ENCODE results near the gene RDH8.
"Not testable (repeated sequence)": the region's sequence is repeated elsewhere in the genome, so short reads cannot be mapped to it uniquely, and the experiment has no call there.

The RDH8 gene

DNA sequence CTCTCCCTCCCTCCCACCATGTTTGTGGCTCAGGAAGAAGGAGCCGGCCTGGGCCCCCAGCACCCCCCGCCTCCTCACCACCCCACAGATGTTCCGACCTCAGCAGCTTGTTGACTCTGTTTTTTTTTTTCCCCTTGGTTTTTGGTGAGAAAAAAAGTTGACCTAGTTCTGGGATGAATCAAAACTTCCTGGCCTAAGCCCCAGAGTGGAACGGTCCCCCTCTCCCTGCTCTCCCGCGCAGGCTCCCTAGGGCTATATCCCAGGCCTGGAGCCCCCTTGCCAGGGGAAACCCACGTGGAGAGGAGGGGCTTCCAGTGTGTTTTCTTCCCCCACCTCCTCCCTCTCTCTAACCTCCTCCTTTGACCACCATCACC is 7.0 kb upstream of the RDH8 start:
- peak; percentile 63 for DNase-seq

DNA sequence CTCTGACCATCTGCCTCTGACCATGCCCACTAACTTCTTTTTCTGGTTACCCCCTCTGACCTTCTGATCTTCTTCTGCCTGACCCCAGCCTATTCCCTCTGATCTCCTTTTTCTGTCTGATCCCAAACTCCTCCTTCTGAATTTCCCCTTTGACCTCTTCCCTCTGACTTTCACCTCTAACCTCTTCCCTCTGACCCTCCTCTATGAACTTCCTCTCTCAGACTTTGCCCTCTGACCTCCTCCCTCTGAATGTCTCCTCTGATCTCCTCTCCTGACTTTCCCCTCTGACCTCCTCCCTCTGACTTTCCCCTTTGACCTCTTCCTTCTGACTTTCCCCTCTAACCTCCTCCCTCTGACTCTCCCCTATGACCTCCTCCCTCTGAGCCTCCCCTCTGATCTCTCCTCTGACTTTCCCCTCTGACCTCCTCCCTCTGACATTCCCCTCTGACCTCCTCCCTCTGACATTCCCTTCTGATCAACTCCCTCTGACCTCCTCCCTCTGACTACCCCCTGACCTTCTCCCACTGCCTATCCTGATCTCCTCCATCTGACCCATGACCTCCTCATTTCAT is 6.4 kb upstream of the RDH8 start:
- no peak for DNase-seq

DNA sequence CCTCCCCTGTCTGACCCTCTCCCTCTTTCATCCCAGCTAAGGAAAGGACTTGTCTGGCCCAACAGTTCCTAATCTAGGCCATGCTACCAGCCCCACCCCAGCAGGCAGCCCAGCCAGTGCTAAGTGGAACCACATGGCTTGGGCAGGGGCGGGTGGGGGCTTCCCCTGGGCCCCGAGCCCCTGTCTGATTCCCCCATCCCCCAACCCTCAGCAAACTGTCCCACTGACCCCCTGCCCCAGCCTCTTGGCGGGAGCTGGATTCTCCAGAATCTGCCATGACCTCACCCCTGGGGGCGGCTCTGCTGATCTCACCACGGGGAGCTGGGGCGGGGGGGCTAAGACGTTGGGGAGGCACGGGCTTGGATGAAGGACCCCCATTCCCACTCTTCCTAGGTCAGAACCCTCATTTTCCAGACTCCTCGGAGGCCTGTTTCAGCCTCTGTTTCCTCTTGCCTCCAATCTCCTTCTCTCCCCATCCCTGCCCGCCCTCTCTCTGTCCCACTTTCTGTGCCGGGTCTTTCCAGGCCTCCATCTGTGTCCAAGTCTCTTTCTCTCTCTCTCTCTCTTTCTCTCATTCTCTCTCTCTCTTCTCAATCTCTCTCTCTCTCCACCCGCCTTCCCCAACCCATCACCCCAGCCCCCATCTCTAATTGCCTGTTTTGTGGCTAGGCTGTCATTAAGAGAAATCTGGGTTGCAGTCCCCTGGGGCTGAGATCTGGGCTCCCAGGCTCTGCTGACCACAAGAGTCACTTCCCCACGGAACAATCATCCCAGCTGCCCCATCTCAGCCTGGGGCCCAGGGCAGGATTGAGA is 5.7 kb upstream of the RDH8 start:
- DNase-seq = peak; percentile 62

DNA sequence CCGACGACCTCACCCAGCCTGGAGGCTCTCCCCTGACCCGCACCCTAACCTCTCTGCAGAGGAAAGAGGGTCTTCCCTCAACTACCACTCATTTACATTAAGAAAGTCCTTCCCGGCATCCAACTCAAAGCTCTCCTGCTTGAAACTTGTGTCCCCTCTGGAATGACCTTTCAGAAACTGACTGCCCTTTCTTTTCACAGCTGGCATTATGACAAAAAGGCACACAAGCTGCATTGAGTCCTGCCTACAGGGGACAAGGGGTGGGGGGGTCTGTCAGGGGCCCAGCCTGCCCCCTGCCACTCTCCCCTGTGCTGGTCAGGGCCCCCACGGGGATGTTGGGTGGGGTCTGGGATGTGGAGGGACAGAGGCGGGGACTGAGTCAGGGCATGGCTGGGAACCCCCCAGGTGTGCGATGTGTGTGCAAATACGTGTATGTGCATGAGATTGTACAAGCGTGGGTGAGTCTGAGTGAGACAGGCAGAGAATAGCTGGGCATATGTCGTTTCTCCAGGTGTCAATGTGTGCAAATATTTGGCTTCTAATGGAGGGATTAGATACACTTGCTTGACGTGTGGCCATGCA is 5.0 kb upstream of the RDH8 start:
- DNase-seq = no peak

DNA sequence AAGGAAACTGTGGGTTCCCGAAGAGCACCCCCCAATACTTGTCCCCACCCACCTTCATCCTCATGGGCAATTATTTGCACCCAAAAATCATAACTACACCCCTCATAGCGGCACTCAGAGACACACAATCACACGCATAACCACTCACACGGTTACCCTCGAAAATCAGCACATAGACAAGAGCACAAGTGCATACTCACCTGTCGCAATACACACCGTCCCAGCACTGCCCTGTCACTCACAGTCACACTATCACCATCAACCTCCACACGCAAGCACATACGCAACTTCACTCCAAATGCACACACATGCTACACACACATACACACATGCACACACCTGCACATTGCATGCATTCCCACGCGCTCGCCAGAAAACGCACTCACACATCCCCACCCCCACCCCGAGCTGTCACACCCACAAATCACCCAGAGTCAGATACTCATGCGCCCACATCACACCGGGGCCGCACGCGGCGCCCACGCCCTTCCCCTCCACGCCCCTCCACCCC is 3.5 kb upstream of the RDH8 start:
- no peak for DNase-seq

DNA sequence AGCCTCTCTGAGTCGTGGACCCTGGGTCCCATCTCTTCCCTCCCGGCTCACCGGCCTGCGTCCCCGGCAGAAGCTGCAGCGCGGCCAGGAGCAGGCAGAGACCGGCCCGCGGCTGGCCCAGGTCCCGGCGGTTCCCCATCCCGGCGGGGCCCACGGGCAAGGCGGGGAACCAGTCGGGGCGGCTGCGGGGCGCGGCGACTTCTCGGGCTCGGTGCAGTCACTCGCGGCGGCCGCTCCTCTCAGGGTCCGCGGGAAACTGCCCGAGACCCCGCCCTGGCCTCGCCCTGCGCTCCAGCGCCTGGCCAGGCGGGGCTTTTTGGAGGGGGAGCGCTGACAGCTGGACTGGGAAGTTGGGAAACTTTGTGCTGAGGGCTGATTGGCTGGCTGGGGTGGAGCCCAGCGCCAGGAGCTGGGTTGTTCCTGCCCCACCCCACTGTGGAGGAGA is 3.0 kb upstream of the RDH8 start, which contains the start of gene COL5A3:
Gene COL5A3, minus strand, starts transcription at position 258 of the 445 bp plus-strand sequence. Its CDS starts 119 bp downstream, at position 139.
- DNase-seq = no peak

DNA sequence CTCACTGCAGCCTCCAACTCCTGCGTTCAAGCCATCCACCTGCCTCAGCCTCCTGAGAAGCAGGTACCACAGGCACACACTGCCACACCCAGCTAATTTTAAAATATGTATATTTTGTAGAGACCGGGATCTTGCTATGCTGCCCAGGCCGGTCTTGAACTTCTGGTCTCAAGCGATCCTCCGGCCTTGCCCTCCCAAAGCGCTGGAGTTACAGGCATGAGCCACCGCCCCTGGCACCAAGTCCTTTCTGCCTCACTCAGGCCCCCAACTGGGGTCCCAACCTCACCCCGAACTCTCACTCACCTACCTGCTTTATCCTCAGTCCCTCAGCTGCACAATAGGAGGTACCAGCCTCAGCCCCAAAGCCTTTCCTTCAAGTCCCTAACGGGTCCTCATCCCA is 2.3 kb upstream of the RDH8 start:
- DNase-seq = no peak

DNA sequence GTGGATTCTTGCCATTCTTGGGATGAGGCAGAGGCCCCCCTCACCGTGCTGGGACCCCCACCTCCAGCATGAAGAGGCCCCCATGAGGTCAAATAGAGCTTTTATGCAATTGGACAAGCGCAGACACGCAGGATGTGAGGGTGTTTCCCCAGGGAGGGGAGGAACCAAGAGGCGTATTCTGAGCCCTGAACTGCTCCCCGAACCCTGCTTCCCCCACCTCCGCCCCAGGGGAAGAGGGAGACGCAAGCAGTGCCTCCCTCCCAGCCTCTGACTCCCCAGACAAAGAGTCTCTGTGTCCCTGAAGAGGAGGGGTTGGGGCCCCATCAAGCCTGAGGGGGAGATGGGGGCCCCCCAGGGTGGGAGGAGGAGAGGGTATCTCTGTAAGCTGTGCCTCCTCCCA is 1.3 kb upstream of the RDH8 start:
- DNase-seq = no peak

DNA sequence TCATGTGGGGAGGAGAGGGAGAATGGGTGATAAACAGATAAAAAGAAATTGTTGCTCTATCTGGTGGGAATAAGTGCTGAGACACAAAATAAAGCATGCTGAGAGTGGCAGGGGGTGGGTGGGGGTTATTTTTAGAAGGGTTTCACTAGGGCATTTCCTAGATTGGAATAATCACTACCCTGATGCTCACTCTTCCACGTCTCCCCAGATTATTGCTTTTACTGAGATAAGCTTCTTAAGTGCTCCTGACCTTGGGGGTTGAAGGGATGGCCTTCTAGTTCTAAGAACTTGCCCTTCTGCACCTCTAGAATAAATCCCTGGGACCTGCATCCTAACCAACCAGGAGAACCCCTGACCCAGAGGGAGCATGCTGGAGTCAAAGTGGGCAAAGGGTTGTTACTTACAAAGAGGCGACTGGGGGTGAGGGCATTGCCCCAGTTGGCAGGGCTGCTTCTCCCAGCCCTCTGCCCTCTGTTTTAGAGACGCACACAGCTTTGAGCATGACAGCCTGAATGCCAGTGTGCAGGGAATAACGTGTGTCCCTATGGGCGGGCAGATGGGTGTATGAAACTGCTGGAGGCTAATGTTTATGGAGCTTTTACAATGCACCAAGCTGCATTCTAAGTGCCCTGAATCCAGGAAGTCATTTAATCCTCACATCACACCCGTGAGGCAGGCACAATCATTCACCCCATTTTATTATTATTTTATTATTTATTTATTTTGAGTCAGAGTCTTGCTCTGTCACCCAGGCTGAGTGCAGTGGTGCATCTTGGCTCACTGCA is 743 bp downstream of the RDH8 start:
- no peak for DNase-seq

DNA sequence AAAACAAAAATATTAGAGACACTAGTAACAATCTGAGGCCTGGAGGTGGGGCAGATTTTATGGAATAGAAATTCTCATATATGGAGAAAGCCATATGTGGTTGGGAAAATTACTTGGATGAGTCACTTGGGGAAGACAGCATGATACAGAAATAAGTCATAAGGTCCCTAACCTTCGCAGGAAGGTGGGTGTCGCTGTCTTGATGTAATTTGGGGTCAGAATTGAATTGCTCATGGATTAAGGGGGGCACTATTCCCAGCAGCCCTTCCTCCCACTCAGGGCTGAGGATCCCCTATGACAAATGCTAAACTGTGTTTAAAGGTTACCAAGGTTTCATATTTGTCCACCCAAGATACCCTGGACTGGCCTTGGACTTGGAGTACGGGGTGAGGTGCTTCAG is 5.0 kb downstream of the RDH8 start:
- peak; percentile 75 for DNase-seq

DNA sequence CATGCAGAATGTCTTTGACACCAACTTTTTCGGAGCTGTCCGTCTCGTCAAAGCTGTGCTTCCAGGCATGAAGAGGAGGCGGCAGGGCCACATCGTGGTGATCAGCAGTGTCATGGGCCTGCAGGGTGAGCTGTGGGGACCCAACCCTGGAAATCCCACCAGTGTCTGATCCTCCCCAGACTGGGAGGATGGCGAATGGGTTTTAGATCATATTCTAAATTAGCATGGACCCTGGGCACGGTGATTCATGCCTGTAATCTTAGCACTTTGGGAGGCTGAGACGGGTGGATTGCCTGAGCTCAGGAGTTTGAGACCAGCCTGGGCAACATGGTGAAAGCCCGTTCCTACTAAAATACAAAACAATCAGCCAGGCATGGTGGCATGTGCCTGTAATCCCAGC is 5.5 kb downstream of the RDH8 start:
- no peak for DNase-seq

DNA sequence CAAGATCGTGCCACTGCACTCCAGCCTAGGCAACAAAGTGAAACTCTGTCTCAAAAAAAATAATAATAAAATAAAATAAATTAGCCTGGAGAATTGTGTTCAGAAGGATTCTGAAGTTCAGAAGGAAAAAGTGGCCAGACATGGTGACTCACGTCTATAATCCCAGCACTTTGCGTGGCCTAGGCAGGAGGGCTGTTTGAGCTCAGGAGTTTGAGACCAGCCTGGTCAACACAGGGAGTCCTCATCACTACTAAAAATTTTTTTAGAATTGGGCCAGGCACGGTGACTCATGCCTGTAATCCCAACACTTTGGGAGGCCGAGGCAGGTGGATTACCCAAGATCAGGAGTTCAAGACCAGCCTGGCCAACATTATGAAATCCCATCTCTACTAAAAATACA is 6.0 kb downstream of the RDH8 start:
- DNase-seq = peak; percentile 33

DNA sequence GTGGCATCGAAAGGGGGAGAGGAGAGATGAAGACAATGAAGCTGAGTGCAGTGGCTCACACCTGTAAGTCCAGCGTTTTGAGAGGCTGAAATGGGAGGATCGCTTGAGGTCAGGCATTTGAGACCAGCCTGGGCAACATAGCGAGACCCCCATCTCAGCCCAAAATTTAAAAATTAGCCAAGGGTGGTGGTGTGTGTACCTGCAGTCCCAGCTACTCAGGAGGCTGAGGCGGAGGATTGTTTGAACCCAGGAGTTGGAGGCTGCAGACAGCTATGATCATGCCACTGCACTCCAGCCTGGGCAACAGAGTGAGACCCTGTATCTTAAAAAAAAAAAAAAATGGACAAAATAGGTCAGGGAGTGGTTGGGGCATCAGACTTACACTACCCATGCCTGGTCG is 7.6 kb downstream of the RDH8 start:
- no peak for DNase-seq

DNA sequence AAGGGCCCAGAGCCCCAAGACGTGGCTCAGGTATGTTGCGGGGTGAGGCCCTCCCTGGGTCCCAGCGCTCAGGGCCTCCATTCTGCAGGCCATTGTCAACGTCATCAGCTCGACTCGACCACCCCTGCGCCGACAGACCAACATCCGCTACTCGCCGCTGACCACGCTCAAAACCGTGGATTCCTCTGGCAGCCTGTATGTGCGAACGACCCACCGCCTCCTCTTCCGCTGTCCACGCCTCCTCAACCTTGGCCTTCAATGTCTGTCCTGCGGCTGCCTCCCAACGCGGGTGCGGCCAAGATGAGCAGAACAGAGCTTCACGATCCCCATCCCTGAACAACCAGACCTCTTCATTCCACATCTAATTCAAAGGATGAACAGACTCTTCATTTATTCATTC is 8.2 kb downstream of the RDH8 start:
- no peak for DNase-seq

DNA sequence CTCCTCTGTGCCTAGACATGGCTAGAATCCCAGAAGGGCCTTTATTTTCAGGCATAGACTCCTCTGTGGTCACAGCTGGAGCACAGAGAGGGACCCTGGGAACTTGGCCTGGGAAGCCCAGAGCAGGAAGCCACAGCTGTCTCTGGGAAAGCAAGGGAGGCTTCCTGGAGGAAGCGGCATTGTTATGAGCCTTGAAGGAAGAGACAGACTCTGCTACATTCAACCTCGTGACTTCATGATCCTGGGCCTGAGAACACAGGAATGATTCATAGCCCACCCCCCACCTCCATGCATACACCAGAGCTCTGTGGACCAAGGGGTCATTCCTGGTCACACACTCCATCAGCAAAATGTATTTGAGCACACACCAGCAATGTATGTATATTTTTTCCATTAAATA is 8.6 kb downstream of the RDH8 start:
- DNase-seq = peak; percentile 16

DNA sequence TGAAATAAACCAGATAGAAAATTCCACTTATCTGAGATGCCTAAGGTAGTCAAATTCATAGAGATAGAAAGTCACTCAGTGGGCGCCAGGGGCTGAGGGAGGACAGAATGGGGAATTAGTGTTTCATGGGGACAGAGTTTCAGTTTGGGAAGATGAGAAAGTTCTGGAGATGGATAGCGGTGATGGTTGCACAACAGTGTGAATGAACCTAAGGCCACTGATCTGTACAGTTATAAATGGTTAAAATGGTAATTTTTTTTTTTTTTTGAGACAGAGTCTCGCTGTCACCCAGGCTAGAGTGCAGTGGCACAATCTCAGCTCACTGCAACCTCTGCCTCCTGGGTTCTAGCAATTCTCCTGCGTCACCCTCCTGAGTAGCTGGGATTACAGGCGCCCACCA is 9.8 kb downstream of the RDH8 start:
- not testable (repeated sequence) for DNase-seq

DNA sequence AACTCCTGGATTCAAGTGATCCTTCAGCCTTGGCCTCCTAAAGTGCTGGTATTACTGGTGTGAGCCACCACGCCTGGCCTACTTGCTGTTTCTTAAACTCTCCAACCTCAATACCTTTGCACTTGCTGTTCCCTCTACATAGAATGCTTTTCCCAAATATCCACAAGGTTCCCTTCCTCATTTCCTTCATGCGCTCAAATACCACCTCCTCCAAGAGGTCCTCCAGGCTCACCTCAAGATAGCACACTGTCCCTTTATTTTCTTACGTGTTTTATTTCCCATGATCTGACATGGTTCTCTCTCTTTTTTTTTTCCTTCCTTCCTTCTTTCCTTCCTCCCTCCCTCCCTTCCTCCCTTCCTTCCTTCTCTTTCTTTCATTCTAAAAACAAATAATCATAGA is 13.5 kb downstream of the RDH8 start:
- no peak for DNase-seq

DNA sequence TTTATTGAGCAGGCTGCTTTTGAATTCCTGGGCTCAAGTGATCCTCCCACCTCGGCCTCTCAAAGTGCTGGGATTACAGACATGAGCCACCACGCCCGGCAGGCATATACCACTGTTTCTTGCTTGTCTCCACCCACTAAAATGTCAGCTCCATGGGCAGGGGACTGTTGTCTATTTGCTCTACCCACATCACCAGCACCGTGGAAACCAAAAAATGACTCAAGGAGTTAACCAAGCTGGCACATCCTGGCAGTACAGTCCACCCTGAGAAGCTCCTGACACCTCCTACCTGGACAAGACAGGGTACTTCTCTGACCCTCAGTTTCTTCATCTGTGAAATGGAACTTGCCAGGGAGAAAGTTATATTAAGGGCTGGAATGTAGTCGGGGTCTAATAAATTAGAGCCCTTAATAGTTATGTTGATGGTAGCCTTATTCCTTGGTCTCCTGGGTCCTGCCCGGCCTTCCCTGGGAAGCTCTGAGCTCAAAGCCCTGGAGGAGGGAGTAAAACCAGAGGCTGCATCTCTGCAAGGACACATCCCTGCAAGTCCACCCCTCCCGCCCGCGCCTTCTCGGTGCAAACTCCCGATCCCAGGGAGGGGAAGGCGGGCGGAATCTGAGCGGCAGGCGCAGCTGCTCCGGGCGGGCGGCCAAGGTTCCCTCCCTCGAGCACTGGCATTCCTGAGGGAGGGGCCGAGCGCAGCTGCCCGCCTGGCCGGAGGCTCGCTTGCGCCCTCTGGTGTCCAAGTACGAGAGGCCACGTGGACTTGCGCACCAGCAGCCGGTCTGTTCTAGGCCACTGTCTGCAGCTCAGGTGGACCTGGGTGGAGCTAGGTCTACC is 14.1 kb downstream of the RDH8 start:
- DNase-seq = peak; percentile 94

DNA sequence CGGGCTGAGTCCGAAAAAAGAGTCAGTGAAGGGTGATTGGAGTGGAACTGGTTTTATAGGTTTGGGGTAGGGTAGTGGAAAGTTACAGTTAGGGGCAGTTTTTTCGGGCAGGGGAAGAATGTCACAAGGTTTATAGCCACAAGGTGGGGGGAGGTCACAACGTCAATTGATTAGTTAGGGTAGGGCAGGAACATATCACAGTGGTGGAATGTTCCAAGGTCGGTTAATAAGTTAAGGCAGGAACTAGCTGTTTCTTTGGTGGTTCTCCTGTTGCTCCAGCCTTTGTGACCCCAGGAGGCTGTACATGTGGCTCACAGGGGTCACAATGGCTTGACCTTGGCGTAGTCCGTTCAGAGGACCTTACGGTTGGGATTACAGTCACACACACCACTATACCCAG is 20.3 kb downstream of the RDH8 start:
- DNase-seq = no peak

DNA sequence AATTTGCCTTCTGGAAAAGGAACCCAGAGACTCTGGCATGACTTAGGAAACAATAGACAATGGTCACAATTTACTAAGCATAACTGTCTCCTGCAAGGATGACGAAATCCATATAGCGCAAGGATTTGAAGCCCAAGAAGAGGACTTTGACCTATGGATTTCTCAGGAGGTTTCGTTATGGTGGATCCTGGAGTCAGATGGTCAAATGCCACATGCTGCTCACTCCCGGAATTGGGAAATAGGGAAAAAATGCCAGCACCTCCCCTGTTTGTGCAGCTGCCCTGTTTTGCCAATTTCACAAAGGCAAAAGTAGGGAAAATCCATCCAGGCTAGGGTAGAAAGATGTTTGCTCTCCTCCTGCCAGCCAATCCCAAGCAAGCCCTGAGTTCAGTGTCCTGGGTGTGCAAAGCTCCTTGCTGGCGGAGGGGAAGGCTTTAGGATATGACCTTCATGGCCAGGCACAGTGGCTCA is 23.4 kb downstream of the RDH8 start:
- no peak for DNase-seq

DNA sequence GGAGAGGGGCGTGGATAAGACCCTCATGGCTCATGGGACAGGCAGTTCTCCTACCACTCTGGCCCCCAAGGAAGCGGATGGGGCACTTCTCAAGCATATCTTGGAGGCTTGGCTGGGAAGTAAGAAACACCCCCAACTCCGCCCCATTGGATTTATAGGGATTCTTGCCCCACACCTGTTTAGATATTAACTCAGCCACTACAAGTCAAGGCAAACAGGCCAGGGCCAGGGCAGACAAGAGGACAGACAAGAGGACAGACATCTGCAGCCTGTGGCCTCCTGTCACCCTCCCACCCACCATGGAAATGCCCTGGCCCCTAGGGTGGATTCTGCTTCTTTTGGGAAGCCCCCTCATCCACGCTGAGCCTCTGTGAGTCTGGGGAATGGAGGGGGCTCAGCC is 24.1 kb downstream of the RDH8 start:
- DNase-seq = no peak

DNA sequence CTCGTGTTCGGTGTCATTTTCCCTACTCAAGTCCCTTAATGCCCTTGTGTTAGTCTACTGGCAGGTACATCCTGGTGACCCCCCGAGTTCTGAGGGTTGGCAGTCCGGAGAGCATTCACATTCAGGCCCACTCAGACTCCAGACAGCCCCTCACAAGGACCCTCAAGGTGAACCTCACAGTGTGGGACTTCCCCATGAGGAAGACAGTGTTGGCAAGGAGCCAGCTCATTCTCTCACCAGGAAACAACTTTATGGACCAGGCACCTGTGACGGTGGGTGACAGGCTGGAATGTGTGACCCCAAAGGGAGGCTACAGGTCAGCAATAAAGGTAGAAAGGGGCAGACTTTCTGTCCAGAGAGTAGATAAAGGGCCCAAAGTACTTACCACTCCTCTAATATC is 24.5 kb downstream of the RDH8 start:
- no peak for DNase-seq
